Astrocyte of the cerebellum (primary cell): ENCODE measurements around the gene ALDH1A1.

ENCODE experiments used
- DNase-seq: peaks from one replicate; pipeline ENCODE4 v3.0.0-alpha.2; 2011; ENCODE audit warnings: low read depth
- H3K4me3 ChIP-seq: 2 replicates; pipeline ENCODE4 v1.5.1; 2011; ENCODE audit warnings: mild to moderate bottlenecking, low read depth, low read length, moderate library complexity
- CTCF ChIP-seq: IDR thresholded peaks from 2 replicates; pipeline ENCODE4 v1.5.1; 2012; ENCODE audit warnings: low read length, low read depth, moderate library complexity, mild to moderate bottlenecking; ENCODE audit errors: missing control alignments
- in situ Hi-C: cut with HindIII; loops from 2 replicates; pipeline ENCODE4 v1.10.0; 2017; ENCODE audit warnings: low sequenced_read_pairs

ALDH1A1 gene

GRCh38 chr9:72884508-72884907, 68.3 kb downstream of the ALDH1A1 start:
- no peak for DNase-seq
- TF ChIP-seq CTCF: no peak
- no peak overlapping the region for H3K4me3 ChIP-seq
- in situ Hi-C loops: no loop called here

GRCh38 chr9:72883875-72884274, 69.0 kb downstream of the ALDH1A1 start:
- TF ChIP-seq CTCF: no peak
- in situ Hi-C loops: no loop called here
- H3K4me3 ChIP-seq: no peak overlapping the region
- DNase-seq: no peak

- H3K4me3 ChIP-seq: no peak overlapping the region
- in situ Hi-C loops: no loop called here
- DNase-seq: no peak
- TF ChIP-seq CTCF: no peak
Observed at GRCh38 chr9:72882117-72882775, 70.6 kb downstream of the ALDH1A1 start.

- no peak for TF ChIP-seq CTCF
- in situ Hi-C loops: no loop called here
- no peak for DNase-seq
- no peak overlapping the region for H3K4me3 ChIP-seq
Observed at GRCh38 chr9:72880821-72881220, 72.0 kb downstream of the ALDH1A1 start.

- in situ Hi-C loops: no loop called here
- no peak overlapping the region for H3K4me3 ChIP-seq
- DNase-seq: no peak
- no peak for TF ChIP-seq CTCF
Observed at GRCh38 chr9:72875221-72875620, 77.6 kb downstream of the ALDH1A1 start.

GRCh38 chr9:72874344-72874743, 78.5 kb downstream of the ALDH1A1 start:
- in situ Hi-C loops: loop anchor here (25.0 kb wide), 1 partner anchor 213 kb away; no protein-coding TSS in a partner anchor
- no peak overlapping the region for H3K4me3 ChIP-seq
- no peak for DNase-seq
- no peak for TF ChIP-seq CTCF
